Adrenal gland (tissue), 12 donors: ENCODE data around the gene TGIF1. TPM values are rescaled to one million over a fixed set of nuclear protein-coding genes. Genes with fewer than 3 reads are reported as not detected.

ENCODE experiments used
- DNase-seq, 7 donors: peaks; one replicate each; pipeline ENCODE4 v3.0.0-alpha.2; 2019 to 2020
- H3K27ac ChIP-seq, 5 donors: fragments of 200-600 bp; sonication (generic) in 4 of 5; 1 replicate in 3 of 5; 2 replicates in 2 of 5; pipeline versions ENCODE4 v1.5.1 to v1.8.0; 2016 to 2020; ENCODE audit warnings: mild to moderate bottlenecking in 1 of 5
- H3K27me3 ChIP-seq: fragments of 200-600 bp; 2 replicates; pipeline ENCODE4 v1.8.0; 2021
- H3K36me3 ChIP-seq, 2 donors: fragments of 200-600 bp; replicated peaks in 1 of 2; 1 replicate in 1 of 2; 2 replicates in 1 of 2; pipeline versions ENCODE4 v1.5.1 to v1.8.0; 2018 to 2022
- H3K4me1 ChIP-seq, 2 donors: fragments of 200-600 bp; replicated peaks in 1 of 2; 1 replicate in 1 of 2; 2 replicates in 1 of 2; pipeline versions ENCODE4 v1.5.1 to v1.8.0; 2018 to 2021
- H3K4me3 ChIP-seq, 4 donors: fragments of 200-600 bp; sonication (generic) in 3 of 4; one replicate each; pipeline ENCODE4 v1.5.1; 2016 to 2018
- H3K9me3 ChIP-seq, 3 donors: fragments of 200-600 bp; sonication (generic) in 1 of 3; replicated peaks in 1 of 3; 1 replicate in 2 of 3; 2 replicates in 1 of 3; pipeline versions ENCODE4 v1.5.1 to v1.8.0; 2016 to 2021
- POLR2A ChIP-seq, 2 donors: fragments of 450-650 bp; IDR thresholded peaks; one replicate each; pipeline ENCODE4 v1.6.1; 2017; ENCODE audit warnings: antibody characterized with exemption in 2 of 2, mild to moderate bottlenecking in 2 of 2, moderate library complexity in 1 of 2
- WGBS, 4 donors: extraction: QIAGEN DNeasy Blood & Tissue Kit in 2 of 4; methylation state at CpG; one replicate each; pipeline versions ENCODE4 v1.1.5 to v1.1.7; 2013 to 2017; 5-methylcytosine and 5-hydroxymethylcytosine counted together
- intact Hi-C, 2 donors: fragments of 100-400 bp; cut with DNase I; formaldehyde crosslinking; loops; one replicate each; pipeline versions ENCODE4 v1.14.1 to v1.15.0; 2022 to 2023
- polyA plus RNA-seq, 3 donors: library from polyadenylated mRNA; stranded (reverse); fragments of 200-250 nt in 2 of 3; fragments of 350-450 nt in 1 of 3; fragmentation: Illumina TruSeq in 1 of 3; extraction: RNeasy Lipid Tissue Mini Kit (QIAGEN cat#74804) in 1 of 3; gene quantifications; one replicate each; pipeline ENCODE4 v1.2.3, GENCODE V29; 2013 to 2014
- total RNA-seq, 9 donors: library from RNA; depleted of rRNA in 4 of 9; stranded (reverse); fragments of >200 nt in 4 of 9; fragments of 120-200 nt in 1 of 9; fragmentation: NEBNext Ultra II Directional in 1 of 9; extraction: Animal tissue kit (Norgen Biotek cat#: 25700) in 1 of 9; gene quantifications; one replicate each; pipeline versions ENCODE4 v1.1.0 to v1.2.4, GENCODE V29; 2013 to 2023
- TF ChIP-seq, protein P1 (sequence below), 6 experiments: fragments of 450-650 bp in 4 of 6; fragments of 200-600 bp in 2 of 6; sonication (generic) in 1 of 6; IDR thresholded peaks; 1 replicate in 5 of 6; 2 replicates in 1 of 6; pipeline versions ENCODE4 v1.5.1 to v1.8.0; 2016 to 2021; ENCODE audit warnings: antibody characterized with exemption in 6 of 6, mild to moderate bottlenecking in 2 of 6, moderate library complexity in 1 of 6
- donor health status: healthy with polysubstance abuse.
- donor health status: Bipolar disorder and iron deficiency.
- donor health status: DM: yes; HTN: yes; CAD: no.
- donor health status: DM: no; HTN: no; CAD: no.
- donor health status: DM: no; HTN: no; CAD: no.
- donor health status: DM: yes; HTN: yes; CAD: no.

The TGIF1 gene
- total and polyA plus RNA-seq, 12 donors: 25.7 to 83.1 (median 56.7) TPM

GRCh38 chr18:3499501-3499900 lies 49.5 kb downstream of the TGIF1 start:
- WGBS, 4 donors: 32 to 36% (median 34%) methylated on average over 9 to 10 of the region's 10 CpGs
- no peaks in the 10 kb centered on the region for H3K27me3 ChIP-seq
- peak overlapping the region in 2 of 4 donors; percentile 41 to 49 for H3K4me3 ChIP-seq
- peak overlapping the region in 3 of 5 donors; percentile 36 to 81 (median 44) for H3K27ac ChIP-seq
- H3K36me3 ChIP-seq: no peaks in the 10 kb centered on the region
- no peaks in the 10 kb centered on the region for H3K9me3 ChIP-seq
- DNase-seq: peak in 1 of 7 donors; percentile 20
- peaks cover 14 to 27% of the 10 kb centered on the region in 2 donors for H3K4me1 ChIP-seq
- TF ChIP-seq, protein P1, sequence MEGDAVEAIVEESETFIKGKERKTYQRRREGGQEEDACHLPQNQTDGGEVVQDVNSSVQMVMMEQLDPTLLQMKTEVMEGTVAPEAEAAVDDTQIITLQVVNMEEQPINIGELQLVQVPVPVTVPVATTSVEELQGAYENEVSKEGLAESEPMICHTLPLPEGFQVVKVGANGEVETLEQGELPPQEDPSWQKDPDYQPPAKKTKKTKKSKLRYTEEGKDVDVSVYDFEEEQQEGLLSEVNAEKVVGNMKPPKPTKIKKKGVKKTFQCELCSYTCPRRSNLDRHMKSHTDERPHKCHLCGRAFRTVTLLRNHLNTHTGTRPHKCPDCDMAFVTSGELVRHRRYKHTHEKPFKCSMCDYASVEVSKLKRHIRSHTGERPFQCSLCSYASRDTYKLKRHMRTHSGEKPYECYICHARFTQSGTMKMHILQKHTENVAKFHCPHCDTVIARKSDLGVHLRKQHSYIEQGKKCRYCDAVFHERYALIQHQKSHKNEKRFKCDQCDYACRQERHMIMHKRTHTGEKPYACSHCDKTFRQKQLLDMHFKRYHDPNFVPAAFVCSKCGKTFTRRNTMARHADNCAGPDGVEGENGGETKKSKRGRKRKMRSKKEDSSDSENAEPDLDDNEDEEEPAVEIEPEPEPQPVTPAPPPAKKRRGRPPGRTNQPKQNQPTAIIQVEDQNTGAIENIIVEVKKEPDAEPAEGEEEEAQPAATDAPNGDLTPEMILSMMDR (IDR thresholded peaks at IDR 0.05): no peak
- no peak for TF ChIP-seq POLR2A (IDR thresholded peaks at IDR 0.05)
- intact Hi-C loops: no loop called here

GRCh38 chr18:3500016-3500415 lies 50.0 kb downstream of the TGIF1 start:
- H3K4me3 ChIP-seq: peak overlapping the region in 1 of 4 donors; percentile 49
- peak overlapping the region in 3 of 5 donors; percentile 36 to 81 (median 44) for H3K27ac ChIP-seq
- intact Hi-C loops: loop anchor here in 1 of 2 donors (5.0 kb wide), 1 partner anchor 82 kb away; no protein-coding TSS in a partner anchor

DNA sequence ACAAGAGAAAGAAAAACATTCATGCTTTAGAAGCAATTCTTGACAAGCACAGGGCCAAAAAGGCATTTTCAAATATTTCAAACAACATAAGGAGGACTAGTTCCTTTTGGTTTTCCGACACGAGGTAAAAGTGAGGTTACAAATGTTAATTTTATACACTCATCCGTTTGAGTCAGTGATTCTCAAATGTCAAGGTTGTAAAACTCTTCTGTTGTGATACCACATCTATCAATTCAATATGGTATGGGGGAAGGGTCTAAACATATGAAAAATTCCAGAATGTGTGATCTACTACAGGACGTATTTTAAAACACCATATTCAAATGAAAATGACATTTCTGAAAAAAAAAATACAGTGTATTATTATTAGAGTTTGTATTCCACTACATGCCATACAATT lies 52.7 kb downstream of the TGIF1 start:
- Histone ChIP-seq H3K27me3 (no peaks in the 10 kb centered on the region), H3K36me3 (no peaks in the 10 kb centered on the region), H3K4me3 (no peak overlapping the region), H3K27ac (peak overlapping the region in 3 of 5 donors; percentile 11 to 24 (median 14)), H3K9me3 (no peaks in the 10 kb centered on the region), H3K4me1 (peaks cover 14 to 27% of the 10 kb centered on the region in 2 donors)
- WGBS, 4 donors: 34 to 50% (median 39%) methylated on average over 4 of the region's 4 CpGs
- intact Hi-C loops: loop anchor here in 1 of 2 donors (5.0 kb wide), 1 partner anchor 80 kb away; no protein-coding TSS in a partner anchor
- TF ChIP-seq, protein P1 (IDR thresholded peaks at IDR 0.05): no peak
- TF ChIP-seq POLR2A (IDR thresholded peaks at IDR 0.05): no peak
- no peak for DNase-seq

More at GRCh38 chr18:3500016-3500415, 50.0 kb downstream of the TGIF1 start:
- Histone ChIP-seq H3K27me3 (no peaks in the 10 kb centered on the region), H3K4me1 (peaks cover 14 to 27% of the 10 kb centered on the region in 2 donors), H3K36me3 (no peaks in the 10 kb centered on the region), H3K9me3 (no peaks in the 10 kb centered on the region)
- peak in 5 of 7 donors; percentile 23 to 36 (median 33) for DNase-seq
- TF ChIP-seq, protein P1 (IDR thresholded peaks at IDR 0.05): no peak
- peak in 1 of 2 donors; percentile 21 for TF ChIP-seq POLR2A (IDR thresholded peaks at IDR 0.05)
- 22 to 40% (median 33%) methylated on average over 5 of the region's 5 CpGs for WGBS, 4 donors

- no peak for DNase-seq
- Histone ChIP-seq H3K9me3 (no peaks in the 10 kb centered on the region), H3K36me3 (no peaks in the 10 kb centered on the region), H3K27me3 (no peaks in the 10 kb centered on the region), H3K4me1 (peaks cover 4 to 22% of the 10 kb centered on the region in 2 donors), H3K4me3 (no peak overlapping the region), H3K27ac (no peak overlapping the region)
- TF ChIP-seq, protein P1 (IDR thresholded peaks at IDR 0.05): no peak
- no peak for TF ChIP-seq POLR2A (IDR thresholded peaks at IDR 0.05)
- 70 to 98% (median 88%) methylated on average over 5 of the region's 5 CpGs for WGBS, 4 donors
- intact Hi-C loops: loop anchor here in 1 of 2 donors (5.0 kb wide), 1 partner anchor 78 kb away; no protein-coding TSS in a partner anchor
These were observed 54.7 kb downstream of the TGIF1 start for GRCh38 chr18:3504637-3505036.
